Sciatic nerve (tissue), 2 donors: ENCODE data around the gene LSR. TPM values are rescaled to one million over a fixed set of nuclear protein-coding genes. Genes with fewer than 3 reads are reported as not detected.
"Not testable (repeated sequence)": the region's sequence is repeated elsewhere in the genome, so short reads cannot be mapped to it uniquely, and the experiment has no call there.

ENCODE experiments used
- ATAC-seq: fragments of 200-7000 bp; cut with Tn5 transposase; one replicate; pipeline ENCODE4 v1.9.1; 2020; ENCODE audit warnings: mild to moderate bottlenecking, moderate library complexity
- DNase-seq: peaks from one replicate; pipeline ENCODE4 v3.0.0-alpha.2; 2020; ENCODE audit warnings: low spot score
- intact Hi-C: fragments of 100-400 bp; cut with DNase I; formaldehyde crosslinking; loops from one replicate; pipeline ENCODE4 v1.14.2; 2022
- total RNA-seq: library from RNA; stranded (reverse); fragmentation: NEBNext Ultra II Directional; extraction: Animal tissue kit (Norgen Biotek cat#: 25700); gene quantifications from one replicate; pipeline ENCODE4 v1.2.1, GENCODE V29; 2021
- donor health status: DM: no; HTN: no; CAD: no.
- donor health status: DM: no; HTN: no; CAD: no.

The LSR gene
- total RNA-seq, 1 donor from 2014 or later, result 9.3 TPM

GRCh38 chr19:35239597-35239996 is 9.2 kb upstream of the LSR start:
- intact Hi-C loops, ATAC-seq, DNase-seq: not testable (repeated sequence)

- intact Hi-C loops, result no loop called here
- DNase-seq (no peak), ATAC-seq (no peak)
Observed at GRCh38 chr19:35240327-35240726, 8.5 kb upstream of the LSR start.

- no peak for ATAC-seq
- intact Hi-C loops, result no loop called here
Observed at GRCh38 chr19:35241417-35241816, 7.4 kb upstream of the LSR start.

GRCh38 chr19:35246466-35247092 is 2.2 kb upstream of the LSR start:
- DNase-seq, result no peak
- no peak for ATAC-seq
- intact Hi-C loops, result no loop called here

More at GRCh38 chr19:35241417-35241816, 7.4 kb upstream of the LSR start:
- no peak for DNase-seq

GRCh38 chr19:35247526-35248309 is 1.1 kb upstream of the LSR start:
- DNase-seq, result no peak
- intact Hi-C loops, result no loop called here
- peak; percentile 53 for ATAC-seq

- intact Hi-C loops, result no loop called here
- DNase-seq (no peak), ATAC-seq (no peak)
Observed at GRCh38 chr19:35249146-35249847, 495 bp downstream of the LSR start.

- intact Hi-C loops, result no loop called here
- ATAC-seq, result no peak
- no peak for DNase-seq
Observed at GRCh38 chr19:35249848-35250711, 1.3 kb downstream of the LSR start.

GRCh38 chr19:35251456-35251855 is 2.7 kb downstream of the LSR start:
- no peak for ATAC-seq
- intact Hi-C loops, result no loop called here
- DNase-seq, result no peak

GRCh38 chr19:35253316-35254286 is 4.8 kb downstream of the LSR start:
- ATAC-seq (no peak), DNase-seq (no peak)
- intact Hi-C loops, result no loop called here

DNA sequence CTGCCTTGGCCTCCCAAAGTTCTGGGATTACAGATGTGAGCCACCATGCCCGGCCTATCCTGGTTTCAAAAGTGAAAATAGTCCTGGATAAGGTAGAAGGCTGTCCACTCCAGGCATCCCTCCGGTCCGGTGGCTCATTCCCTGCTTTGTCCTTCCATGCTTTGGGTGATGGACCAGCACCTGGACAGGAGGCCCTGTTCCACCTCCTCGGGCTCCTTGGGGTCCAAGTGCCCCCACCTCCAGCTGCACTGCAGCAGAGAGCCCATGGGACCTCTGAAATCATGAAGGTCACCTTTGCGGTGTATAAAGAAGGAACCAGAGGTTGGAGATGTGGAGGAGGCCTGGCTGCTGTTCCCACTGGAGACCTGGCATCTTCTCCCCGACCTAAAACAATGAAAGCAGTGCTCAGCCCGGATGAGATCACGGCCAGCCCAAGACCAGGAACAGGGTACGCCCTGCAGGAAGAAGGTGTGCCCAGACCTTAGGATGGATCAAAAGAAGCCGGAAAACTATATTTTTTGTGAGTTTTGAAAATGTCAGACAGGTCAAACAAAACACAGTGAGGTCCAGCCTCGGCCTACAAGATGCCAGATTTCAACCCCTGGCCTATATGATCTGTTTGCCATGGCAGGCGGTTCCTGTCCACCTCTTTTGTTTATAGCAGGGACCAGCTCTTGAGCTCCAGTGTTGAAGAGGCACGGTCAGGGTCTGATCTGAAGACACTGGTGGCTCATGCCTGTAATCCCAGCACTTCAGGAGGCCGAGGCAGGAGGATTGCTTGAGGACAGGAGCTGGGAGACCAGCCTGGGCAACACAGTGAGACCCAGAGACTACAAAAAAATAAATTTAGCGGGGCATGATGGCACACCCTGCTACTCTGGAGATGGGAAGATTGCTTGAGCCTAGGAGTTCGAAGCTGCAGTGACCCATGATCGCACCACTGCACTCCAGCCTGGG is 5.8 kb downstream of the LSR start:
- no peak for DNase-seq
- intact Hi-C loops, result no loop called here
- ATAC-seq, result no peak

DNA sequence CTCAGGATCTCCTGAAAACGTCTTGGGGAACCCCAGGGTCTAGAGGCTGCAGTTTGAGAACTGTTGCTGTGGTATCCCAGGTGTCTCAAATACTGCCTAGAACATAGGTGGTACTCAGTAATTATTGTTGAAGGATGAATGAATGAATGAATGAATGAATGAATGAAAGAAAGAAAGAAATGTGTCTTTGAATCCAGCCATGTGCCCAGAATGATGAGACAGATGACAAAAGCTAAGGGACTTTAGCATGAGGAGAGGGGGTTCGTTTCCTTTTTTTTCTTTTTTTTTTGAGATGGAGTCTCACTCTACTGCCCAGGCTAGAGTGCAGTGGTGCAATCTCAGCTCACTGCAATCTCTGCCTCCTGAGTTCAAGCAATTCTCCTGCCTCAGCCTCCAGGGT is 7.8 kb downstream of the LSR start:
- DNase-seq (no peak), ATAC-seq (no peak)
- intact Hi-C loops, result no loop called here

DNA sequence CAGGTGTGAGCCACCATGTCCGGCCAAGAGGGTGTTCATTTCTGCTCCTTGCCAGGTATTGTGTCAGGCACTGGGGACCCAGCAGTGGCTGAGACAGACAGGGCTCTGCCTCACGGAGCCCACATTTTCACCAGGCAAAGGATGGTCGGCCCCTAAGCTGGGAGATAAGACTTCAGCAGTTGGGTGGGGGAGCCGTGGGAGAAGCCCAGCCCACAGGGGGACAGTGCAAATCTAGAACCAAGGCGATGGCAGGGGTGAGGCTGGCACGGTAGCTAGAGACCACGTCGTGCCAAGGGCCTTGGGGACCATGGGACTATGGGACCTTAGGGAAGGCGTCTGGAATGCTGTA is 8.3 kb downstream of the LSR start:
- DNase-seq, result no peak

DNA sequence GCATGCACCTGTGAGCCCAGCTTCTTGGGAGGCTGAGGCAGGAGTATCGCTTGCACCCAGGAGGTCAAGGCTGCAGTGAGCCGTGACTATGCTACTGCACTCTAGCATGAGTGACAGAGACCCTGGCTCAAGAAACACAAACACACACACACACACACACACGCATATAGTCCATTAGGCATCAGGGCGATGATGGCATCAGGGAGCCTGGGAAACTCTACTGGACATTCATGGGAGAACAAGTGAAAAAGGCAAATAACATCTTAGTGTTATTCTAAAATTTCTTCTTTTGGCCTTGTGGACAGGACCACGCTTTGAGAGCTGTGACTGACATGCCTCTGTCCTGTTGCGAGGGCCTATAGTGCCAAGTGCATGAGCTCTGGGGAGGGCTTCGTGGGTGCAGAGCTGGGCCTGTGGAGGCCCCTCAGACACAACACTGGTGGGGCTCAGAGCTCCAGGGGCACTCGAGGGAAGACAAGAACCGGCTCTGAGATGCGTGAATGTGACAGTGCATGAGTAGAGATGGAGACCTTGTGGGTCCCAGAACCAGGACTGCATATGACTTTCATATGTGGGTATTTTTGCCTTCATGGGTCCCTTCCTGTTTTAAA is 12.0 kb downstream of the LSR start:
- peak; percentile 36 for DNase-seq
- intact Hi-C loops, result no loop called here
- no peak for ATAC-seq

More for the DNA sequence above, 8.3 kb downstream of the LSR start:
- intact Hi-C loops, result no loop called here
- ATAC-seq, result no peak

GRCh38 chr19:35261356-35262100 is 12.7 kb downstream of the LSR start:
- DNase-seq, result peak; percentile 49
- no peak for ATAC-seq
- intact Hi-C loops, result no loop called here

- intact Hi-C loops, result no loop called here
- no peak for ATAC-seq
- peak; percentile 51 for DNase-seq
Observed at GRCh38 chr19:35262101-35262761, 13.4 kb downstream of the LSR start.
